A549 (cell line): ENCODE data around the gene SLC12A7. TPM values are rescaled to one million over a fixed set of nuclear protein-coding genes. Genes with fewer than 3 reads are reported as not detected.
A peak's percentile ranks its signal among the peaks of the same experiment; 100 is the strongest.

Experiments used
- ATAC-seq, 2 experiments: fragments of 200-7000 bp in 1 of 2; fragments of >200 bp in 1 of 2; cut with Nextera tagmentation in 1 of 2; cut with Tn5 transposase in 1 of 2; 3 replicates each; pipeline versions ENCODE4 v1.8.0 to v1.9.1; 2018 to 2020; ENCODE audit warnings: mild to moderate bottlenecking in 1 of 2, moderate library complexity in 1 of 2
- CTCF ChIA-PET: fragments of 300-600 bp; sonication (Branson Sonifier 250); formaldehyde crosslinking; extraction: SDS; loops from one replicate; lab custom pipeline; 2021; ENCODE audit warnings: antibody characterized with exemption, inconsistent platforms; lab: Yijun Ruan, JAX
- POLR2A ChIA-PET: fragments of 350-600 bp; formaldehyde crosslinking; extraction: SDS; loops from one replicate; lab custom pipeline; 2021; ENCODE audit warnings: antibody characterized with exemption, inconsistent platforms; lab: Yijun Ruan, JAX
- DNase-seq, 2 experiments: peaks; one replicate each; pipeline versions ENCODE4 v3.0.0 to v3.0.0-alpha.2; 2011 to 2016; ENCODE audit warnings: low read depth in 1 of 2, low spot score in 1 of 2
- FAIRE-seq: peaks from 2 replicates; lab custom pipeline; 2011; peaks lifted over from hg19 to GRCh38; lab: Jason Lieb, UNC
- H3K27ac ChIP-seq, 2 experiments: fragments of >200 bp; sonication (Bioruptor Twin); formaldehyde crosslinking; 3 replicates each; pipeline ENCODE4 v1.5.1; 2016 to 2017
- H3K4me1 ChIP-seq: fragments of >200 bp; sonication (Bioruptor Twin); formaldehyde crosslinking; 3 replicates; pipeline ENCODE4 v1.6.1; 2016
- H3K4me2 ChIP-seq: fragments of >200 bp; sonication (Bioruptor Twin); formaldehyde crosslinking; 3 replicates; pipeline ENCODE4 v1.6.1; 2016
- H3K4me3 ChIP-seq: fragments of >200 bp; sonication (Bioruptor Twin); formaldehyde crosslinking; 3 replicates; pipeline ENCODE4 v1.5.1; 2016
- H3K9me3 ChIP-seq: fragments of >200 bp; sonication (Bioruptor Twin); formaldehyde crosslinking; 3 replicates; pipeline ENCODE4 v1.6.1; 2016
- CBX8 ChIP-seq: fragments of 200-600 bp; sonication (generic); IDR thresholded peaks from 2 replicates; pipeline ENCODE4 v1.6.1; 2016
- CEBPB ChIP-seq, 2 experiments: fragments of >200 bp in 1 of 2; sonication (Bioruptor Twin) in 1 of 2; formaldehyde crosslinking in 1 of 2; IDR thresholded peaks; 2 replicates each; pipeline ENCODE4 v1.6.1; 2012 to 2016
- EHF ChIP-seq: fragments of 250-450 bp; sonication (Bioruptor Pico); IDR thresholded peaks from 2 replicates; pipeline ENCODE4 v1.5.0; 2020; ENCODE audit warnings: mild to moderate bottlenecking
- EHMT2 ChIP-seq: fragments of 200-600 bp; sonication (generic); IDR thresholded peaks from 2 replicates; pipeline ENCODE4 v1.6.1; 2016; ENCODE audit warnings: antibody characterized with exemption, low read depth, mild to moderate bottlenecking, moderate library complexity
- FOSL2 ChIP-seq, 2 experiments: fragments of 450-650 bp in 1 of 2; fragments of >200 bp in 1 of 2; sonication (Bioruptor Twin) in 1 of 2; formaldehyde crosslinking; IDR thresholded peaks; 2 replicates each; pipeline versions ENCODE4 v1.5.0 to v1.6.1; 2016 to 2020; ENCODE audit warnings: mild to moderate bottlenecking in 1 of 2, moderate library complexity in 1 of 2
- HEYL ChIP-seq: fragments of 250-450 bp; sonication (Bioruptor Pico); IDR thresholded peaks from 2 replicates; pipeline ENCODE4 v1.8.0; 2021; ENCODE audit warnings: mild to moderate bottlenecking, moderate library complexity
- HOXB13 ChIP-seq: fragments of 250-450 bp; sonication (Bioruptor Pico); IDR thresholded peaks from 2 replicates; pipeline ENCODE4 v1.5.0; 2020; ENCODE audit warnings: low read depth, mild to moderate bottlenecking, moderate library complexity
- HOXB5 ChIP-seq: fragments of 250-450 bp; sonication (Bioruptor Pico); IDR thresholded peaks from 2 replicates; pipeline ENCODE4 v1.5.0; 2020; ENCODE audit warnings: mild to moderate bottlenecking, moderate library complexity
- JUNB ChIP-seq: fragments of >200 bp; sonication (Bioruptor Twin); formaldehyde crosslinking; IDR thresholded peaks from 2 replicates; pipeline ENCODE4 v1.6.1; 2016
- KDM5A ChIP-seq: fragments of 200-600 bp; sonication (generic); IDR thresholded peaks from 2 replicates; pipeline ENCODE4 v1.6.1; 2016; ENCODE audit warnings: antibody characterized with exemption, mild to moderate bottlenecking
- MAZ ChIP-seq: fragments of 150-350 bp; IDR thresholded peaks from 2 replicates; pipeline ENCODE4 v1.6.1; 2014; ENCODE audit warnings: antibody characterized with exemption, low read depth, low read length, borderline replicate concordance
- NPAS2 ChIP-seq: fragments of 250-450 bp; sonication (Bioruptor Pico); IDR thresholded peaks from 2 replicates; pipeline ENCODE4 v1.8.0; 2022; ENCODE audit warnings: mild to moderate bottlenecking, moderate library complexity, borderline replicate concordance
- NR3C1 ChIP-seq: fragments of >200 bp; sonication (Bioruptor Twin); formaldehyde crosslinking; IDR thresholded peaks from 3 replicates; pipeline ENCODE4 v1.6.1; 2017
- PHF8 ChIP-seq: fragments of 200-600 bp; sonication (generic); IDR thresholded peaks from 2 replicates; pipeline ENCODE4 v1.6.1; 2016; ENCODE audit warnings: low read depth, mild to moderate bottlenecking, antibody characterized with exemption, moderate library complexity, borderline replicate concordance
- POLR2AphosphoS2 ChIP-seq: conservative IDR thresholded peaks from 2 replicates; pipeline ENCODE4 v1.6.1; 2012; ENCODE audit warnings: low read length, improper control_type of control experiment, inconsistent platforms
- RAD21 ChIP-seq, 2 experiments: fragments of >200 bp in 1 of 2; sonication (Bioruptor Twin) in 1 of 2; formaldehyde crosslinking in 1 of 2; IDR thresholded peaks in 1 of 2; conservative IDR thresholded peaks in 1 of 2; 2 replicates in 1 of 2; 3 replicates in 1 of 2; pipeline ENCODE4 v1.6.1; 2012 to 2018; ENCODE audit warnings: inconsistent platforms in 1 of 2
- RARB ChIP-seq: fragments of 250-450 bp; sonication (Bioruptor Pico); IDR thresholded peaks from 2 replicates; pipeline ENCODE4 v1.8.0; 2021; ENCODE audit warnings: mild to moderate bottlenecking, moderate library complexity
- RCOR1 ChIP-seq: fragments of 150-350 bp; IDR thresholded peaks from 2 replicates; pipeline ENCODE4 v1.6.1; 2014; ENCODE audit warnings: antibody characterized with exemption, low read length, low read depth
- RFX5 ChIP-seq: fragments of 450-650 bp; IDR thresholded peaks from 2 replicates; pipeline ENCODE4 v1.7.1; 2014; ENCODE audit warnings: antibody characterized with exemption, mild to moderate bottlenecking, moderate library complexity
- RNF2 ChIP-seq: fragments of 200-600 bp; sonication (generic); IDR thresholded peaks from 2 replicates; pipeline ENCODE4 v1.6.1; 2016; ENCODE audit warnings: low read depth, mild to moderate bottlenecking, antibody characterized with exemption, moderate library complexity, borderline replicate concordance
- SMC3 ChIP-seq: fragments of >200 bp; sonication (Bioruptor Twin); formaldehyde crosslinking; IDR thresholded peaks from 3 replicates; pipeline ENCODE4 v1.6.1; 2018; ENCODE audit warnings: inconsistent platforms
- SREBF2 ChIP-seq: fragments of 450-650 bp; IDR thresholded peaks from 2 replicates; pipeline ENCODE4 v1.6.1; 2014; ENCODE audit warnings: mild to moderate bottlenecking, moderate library complexity
- TP53 ChIP-seq: fragments of 250-450 bp; sonication (Bioruptor Pico); IDR thresholded peaks from 2 replicates; pipeline ENCODE4 v1.5.0; 2021; ENCODE audit warnings: mild to moderate bottlenecking, moderate library complexity
- ZFP36 ChIP-seq: fragments of 450-650 bp; IDR thresholded peaks from 2 replicates; pipeline ENCODE4 v1.6.1; 2014; ENCODE audit warnings: borderline replicate concordance; ENCODE audit not compliant: partially characterized antibody
- ZNF302 ChIP-seq: fragments of 250-450 bp; sonication (Bioruptor Pico); IDR thresholded peaks from 2 replicates; pipeline ENCODE4 v1.9.0; 2021; ENCODE audit warnings: inconsistent platforms, mild to moderate bottlenecking, moderate library complexity
- WGBS: methylation state at CpG from one replicate; pipeline ENCODE4 v1.1.6; 2017; ENCODE audit errors: missing lambda C conversion rate; 5-methylcytosine and 5-hydroxymethylcytosine counted together
- polyA plus RNA-seq, 4 experiments: library from polyadenylated mRNA; depleted of rRNA in 3 of 4; stranded (reverse); fragments of >200 nt; fragmentation: RNase III in 1 of 4; extraction: RNeasy Plus Mini Kit Qiagen cat#74134 plus additional on column Dnase treatment in 1 of 4; gene quantifications; 2 replicates in 3 of 4; 3 replicates in 1 of 4; pipeline ENCODE4 v1.2.3, GENCODE V29; 2011 to 2017
- TF ChIP-seq, protein P1 (sequence below): IDR thresholded peaks from 2 replicates; pipeline ENCODE4 v1.6.1; 2012; ENCODE audit warnings: low read depth, borderline replicate concordance
- TF ChIP-seq, protein P2 (sequence below): fragments of >200 bp; sonication (Bioruptor Twin); formaldehyde crosslinking; IDR thresholded peaks from 3 replicates; pipeline ENCODE4 v1.5.1; 2016
- TF ChIP-seq, protein P3 (sequence below): fragments of 200-600 bp; sonication (generic); IDR thresholded peaks from 2 replicates; pipeline ENCODE4 v1.6.1; 2016; ENCODE audit warnings: antibody characterized with exemption, mild to moderate bottlenecking, moderate library complexity
- TF ChIP-seq, protein P4 (sequence below): fragments of 150-350 bp; IDR thresholded peaks from 2 replicates; pipeline ENCODE4 v1.6.1; 2014; ENCODE audit warnings: low read depth, mild to moderate bottlenecking, low read length

SLC12A7 gene
- polyA plus RNA-seq, 2 of the 4 experiments (the other 2 are of a cell fraction) = 11.2 to 22.5 TPM

DNA sequence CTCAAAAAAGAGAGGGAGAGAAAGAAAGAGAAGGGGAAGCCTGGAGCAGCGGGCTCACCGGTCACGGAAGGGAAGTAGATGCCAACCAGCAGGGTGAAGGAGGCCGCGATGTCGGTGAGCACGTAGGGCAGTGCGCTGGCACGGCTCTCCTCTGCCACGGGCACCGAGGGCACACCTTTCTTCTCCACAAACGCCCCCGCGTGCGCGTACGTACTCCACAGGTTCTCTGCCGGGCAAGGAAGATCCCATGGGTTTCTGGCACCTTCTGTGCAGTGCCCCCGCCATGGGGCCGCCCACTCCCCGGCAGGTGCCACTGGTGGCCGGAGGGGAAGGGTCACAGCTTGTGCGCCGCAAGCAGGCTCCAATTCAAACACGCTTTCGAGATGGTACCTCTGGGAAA is 30.3 kb downstream of the SLC12A7 start:
- Histone ChIP-seq H3K4me2 (no peak overlapping the region), H3K27ac (no peak overlapping the region), H3K4me1 (no peaks in the 10 kb centered on the region), H3K4me3 (no peak overlapping the region), H3K9me3 (no peaks in the 10 kb centered on the region)
- WGBS = 95% methylated on average over 26 of the region's 26 CpGs
- ATAC-seq = no peak
- ChIA-PET CTCF (no interaction called here), POLR2A (no interaction called here)
- no peak for TF ChIP-seq JUNB
- TF ChIP-seq CEBPB (IDR thresholded peaks at IDR 0.05) = no peak
- no peak for TF ChIP-seq ZFP36
- TF ChIP-seq MAZ = no peak
- DNase-seq = no peak
- no peak for FAIRE-seq

DNA sequence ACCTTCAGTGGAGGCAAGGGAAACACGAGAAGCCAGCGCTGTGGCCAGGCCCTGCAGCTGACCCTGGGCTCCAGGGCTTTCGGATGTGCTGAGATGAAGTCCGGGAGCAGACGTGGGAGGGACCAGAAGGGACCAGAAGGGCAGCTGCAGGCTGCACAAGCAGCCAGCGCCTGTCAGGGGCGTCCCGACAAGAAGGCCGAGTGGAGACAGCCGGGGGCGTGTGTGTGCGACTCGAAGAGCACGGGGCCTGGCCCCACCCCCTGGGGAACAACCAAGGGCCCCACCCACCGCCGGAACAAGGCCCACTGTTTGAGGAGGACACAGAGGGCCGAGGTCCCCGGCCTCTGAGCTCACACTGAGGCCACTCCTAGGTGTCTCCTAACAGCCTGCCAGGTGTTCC is 31.4 kb downstream of the SLC12A7 start:
- DNase-seq (no peak), FAIRE-seq (no peak), ATAC-seq (peak in 1 of 2 experiments; percentile 9; a peak in 1 of 6 replicates)
- CTCF ChIA-PET = no interaction called here
- WGBS = 88% methylated on average over 18 of the region's 18 CpGs
- Histone ChIP-seq H3K4me1 (no peaks in the 10 kb centered on the region), H3K27ac (no peak overlapping the region), H3K4me2 (no peak overlapping the region), H3K9me3 (no peaks in the 10 kb centered on the region), H3K4me3 (no peak overlapping the region)
- POLR2A ChIA-PET = no interaction called here
- TF ChIP-seq, protein P1, sequence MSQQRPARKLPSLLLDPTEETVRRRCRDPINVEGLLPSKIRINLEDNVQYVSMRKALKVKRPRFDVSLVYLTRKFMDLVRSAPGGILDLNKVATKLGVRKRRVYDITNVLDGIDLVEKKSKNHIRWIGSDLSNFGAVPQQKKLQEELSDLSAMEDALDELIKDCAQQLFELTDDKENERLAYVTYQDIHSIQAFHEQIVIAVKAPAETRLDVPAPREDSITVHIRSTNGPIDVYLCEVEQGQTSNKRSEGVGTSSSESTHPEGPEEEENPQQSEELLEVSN = no peak
- TF ChIP-seq, protein P2, sequence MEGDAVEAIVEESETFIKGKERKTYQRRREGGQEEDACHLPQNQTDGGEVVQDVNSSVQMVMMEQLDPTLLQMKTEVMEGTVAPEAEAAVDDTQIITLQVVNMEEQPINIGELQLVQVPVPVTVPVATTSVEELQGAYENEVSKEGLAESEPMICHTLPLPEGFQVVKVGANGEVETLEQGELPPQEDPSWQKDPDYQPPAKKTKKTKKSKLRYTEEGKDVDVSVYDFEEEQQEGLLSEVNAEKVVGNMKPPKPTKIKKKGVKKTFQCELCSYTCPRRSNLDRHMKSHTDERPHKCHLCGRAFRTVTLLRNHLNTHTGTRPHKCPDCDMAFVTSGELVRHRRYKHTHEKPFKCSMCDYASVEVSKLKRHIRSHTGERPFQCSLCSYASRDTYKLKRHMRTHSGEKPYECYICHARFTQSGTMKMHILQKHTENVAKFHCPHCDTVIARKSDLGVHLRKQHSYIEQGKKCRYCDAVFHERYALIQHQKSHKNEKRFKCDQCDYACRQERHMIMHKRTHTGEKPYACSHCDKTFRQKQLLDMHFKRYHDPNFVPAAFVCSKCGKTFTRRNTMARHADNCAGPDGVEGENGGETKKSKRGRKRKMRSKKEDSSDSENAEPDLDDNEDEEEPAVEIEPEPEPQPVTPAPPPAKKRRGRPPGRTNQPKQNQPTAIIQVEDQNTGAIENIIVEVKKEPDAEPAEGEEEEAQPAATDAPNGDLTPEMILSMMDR = no peak
- TF ChIP-seq JUNB (no peak), POLR2AphosphoS2 (no peak), RCOR1 (no peak), CEBPB (IDR thresholded peaks at IDR 0.05) (no peak), PHF8 (no peak), RARB (CRISPR knock-in tag) (no peak), EHF (no peak), EHMT2 (no peak), HOXB5 (CRISPR knock-in tag) (no peak), SMC3 (no peak), TP53 (no peak), SREBF2 (no peak), RNF2 (no peak), RFX5 (no peak), CBX8 (no peak), RAD21 (conservative IDR thresholded peaks at IDR 0.05 in 1 of 2, IDR thresholded peaks at IDR 0.05 in 1 of 2) (no peak)

DNA sequence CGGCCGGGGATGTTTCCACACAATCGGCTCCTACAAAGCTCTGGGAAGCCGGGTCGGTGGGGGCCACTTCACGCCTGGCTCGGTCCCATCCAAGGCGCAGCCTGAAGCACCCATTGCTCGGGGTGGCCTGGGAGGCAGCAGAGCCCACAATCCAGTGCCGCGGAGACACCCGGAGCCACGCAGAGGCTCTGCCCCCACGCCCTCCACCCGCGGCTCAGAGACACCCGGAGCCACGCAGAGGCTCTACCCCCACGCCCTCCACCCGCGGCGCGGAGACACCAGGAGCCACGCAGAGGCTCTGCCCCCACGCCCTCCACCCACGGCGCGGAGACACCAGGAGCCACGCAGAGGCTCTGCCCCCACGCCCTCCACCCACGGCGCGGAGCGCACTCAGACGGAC is 31.9 kb downstream of the SLC12A7 start:
- WGBS = 92% methylated on average over 10 of the region's 35 CpGs
- Histone ChIP-seq H3K4me3 (no peak overlapping the region), H3K4me2 (no peak overlapping the region), H3K27ac (no peak overlapping the region), H3K9me3 (no peaks in the 10 kb centered on the region), H3K4me1 (no peaks in the 10 kb centered on the region)
- CTCF ChIA-PET = no interaction called here
- no peak for TF ChIP-seq HOXB13
- TF ChIP-seq, protein P3, sequence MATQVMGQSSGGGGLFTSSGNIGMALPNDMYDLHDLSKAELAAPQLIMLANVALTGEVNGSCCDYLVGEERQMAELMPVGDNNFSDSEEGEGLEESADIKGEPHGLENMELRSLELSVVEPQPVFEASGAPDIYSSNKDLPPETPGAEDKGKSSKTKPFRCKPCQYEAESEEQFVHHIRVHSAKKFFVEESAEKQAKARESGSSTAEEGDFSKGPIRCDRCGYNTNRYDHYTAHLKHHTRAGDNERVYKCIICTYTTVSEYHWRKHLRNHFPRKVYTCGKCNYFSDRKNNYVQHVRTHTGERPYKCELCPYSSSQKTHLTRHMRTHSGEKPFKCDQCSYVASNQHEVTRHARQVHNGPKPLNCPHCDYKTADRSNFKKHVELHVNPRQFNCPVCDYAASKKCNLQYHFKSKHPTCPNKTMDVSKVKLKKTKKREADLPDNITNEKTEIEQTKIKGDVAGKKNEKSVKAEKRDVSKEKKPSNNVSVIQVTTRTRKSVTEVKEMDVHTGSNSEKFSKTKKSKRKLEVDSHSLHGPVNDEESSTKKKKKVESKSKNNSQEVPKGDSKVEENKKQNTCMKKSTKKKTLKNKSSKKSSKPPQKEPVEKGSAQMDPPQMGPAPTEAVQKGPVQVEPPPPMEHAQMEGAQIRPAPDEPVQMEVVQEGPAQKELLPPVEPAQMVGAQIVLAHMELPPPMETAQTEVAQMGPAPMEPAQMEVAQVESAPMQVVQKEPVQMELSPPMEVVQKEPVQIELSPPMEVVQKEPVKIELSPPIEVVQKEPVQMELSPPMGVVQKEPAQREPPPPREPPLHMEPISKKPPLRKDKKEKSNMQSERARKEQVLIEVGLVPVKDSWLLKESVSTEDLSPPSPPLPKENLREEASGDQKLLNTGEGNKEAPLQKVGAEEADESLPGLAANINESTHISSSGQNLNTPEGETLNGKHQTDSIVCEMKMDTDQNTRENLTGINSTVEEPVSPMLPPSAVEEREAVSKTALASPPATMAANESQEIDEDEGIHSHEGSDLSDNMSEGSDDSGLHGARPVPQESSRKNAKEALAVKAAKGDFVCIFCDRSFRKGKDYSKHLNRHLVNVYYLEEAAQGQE = no peak
- TF ChIP-seq TP53 = no peak
- no peak for TF ChIP-seq ZFP36
- TF ChIP-seq ZNF302 (CRISPR knock-in tag) = no peak
- TF ChIP-seq, protein P4, sequence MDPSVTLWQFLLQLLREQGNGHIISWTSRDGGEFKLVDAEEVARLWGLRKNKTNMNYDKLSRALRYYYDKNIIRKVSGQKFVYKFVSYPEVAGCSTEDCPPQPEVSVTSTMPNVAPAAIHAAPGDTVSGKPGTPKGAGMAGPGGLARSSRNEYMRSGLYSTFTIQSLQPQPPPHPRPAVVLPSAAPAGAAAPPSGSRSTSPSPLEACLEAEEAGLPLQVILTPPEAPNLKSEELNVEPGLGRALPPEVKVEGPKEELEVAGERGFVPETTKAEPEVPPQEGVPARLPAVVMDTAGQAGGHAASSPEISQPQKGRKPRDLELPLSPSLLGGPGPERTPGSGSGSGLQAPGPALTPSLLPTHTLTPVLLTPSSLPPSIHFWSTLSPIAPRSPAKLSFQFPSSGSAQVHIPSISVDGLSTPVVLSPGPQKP = no peak
- TF ChIP-seq NPAS2 (CRISPR knock-in tag) = no peak
- TF ChIP-seq NR3C1 = no peak
- TF ChIP-seq EHF = no peak
- no peak for TF ChIP-seq POLR2AphosphoS2
- no peak for TF ChIP-seq HEYL (CRISPR knock-in tag)
- no peak for TF ChIP-seq PHF8
- no peak for TF ChIP-seq KDM5A
- TF ChIP-seq EHMT2 = no peak
- no peak for TF ChIP-seq FOSL2 (IDR thresholded peaks at IDR 0.05)
- no peak for TF ChIP-seq FOSL2 (CRISPR knock-in tag; IDR thresholded peaks at IDR 0.05)
- no peak for TF ChIP-seq RNF2
- DNase-seq (no peak), FAIRE-seq (no peak), ATAC-seq (no peak)
- POLR2A ChIA-PET = no interaction called here
